ENCODE measurements around the gene PLXNB1. TPM values are rescaled to one million over a fixed set of nuclear protein-coding genes. Genes with fewer than 3 reads are reported as not detected.

PLXNB1 gene
- total RNA-seq, 3 donors from 2014 or later: 98.1 to 136 (median 127) TPM

DNA sequence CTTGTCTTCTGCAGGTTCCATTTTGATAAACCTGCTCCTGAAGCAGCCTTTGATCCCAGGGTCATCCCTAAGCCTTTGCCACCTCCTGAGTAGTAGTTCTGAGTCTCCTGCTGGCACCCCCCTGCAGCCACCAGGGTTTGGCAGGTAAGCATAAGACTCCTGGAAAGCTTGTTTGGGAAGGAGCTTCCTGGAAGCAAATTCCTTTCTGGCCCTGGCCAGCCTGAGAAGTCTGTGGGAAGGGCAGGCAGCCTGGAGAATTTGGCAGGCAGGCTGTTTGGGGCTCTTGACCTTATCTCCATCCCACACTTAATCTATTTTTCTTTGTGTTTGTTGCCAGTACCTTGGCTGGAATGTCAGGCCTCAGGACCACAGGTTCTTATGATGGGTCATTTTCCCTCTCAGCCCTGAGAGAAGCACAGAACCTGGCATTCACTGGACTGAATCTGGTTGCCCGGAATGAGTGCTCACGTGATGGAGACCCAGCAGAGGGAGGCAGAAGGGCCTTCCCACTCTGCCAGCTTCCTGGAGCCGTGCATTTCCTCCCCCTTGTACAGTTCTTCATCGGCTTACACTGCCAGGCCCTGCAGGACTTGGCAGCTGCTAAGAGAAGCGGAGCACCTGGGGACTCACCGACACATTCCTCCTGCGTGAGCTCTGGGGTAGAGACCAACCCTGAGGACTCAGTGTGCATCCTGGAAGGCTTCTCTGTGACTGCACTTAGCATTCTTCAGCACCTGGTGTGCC is 30.1 kb upstream of the PLXNB1 start:
- Histone ChIP-seq H3K4me1 (ENCODE audit: low read depth) (peaks cover 2% of the 10 kb centered on the region), H3K4me3 (no peak overlapping the region), H3K9me3 (no peaks in the 10 kb centered on the region), H3K36me3 (ENCODE audit: low read depth) (peaks cover 5% of the 10 kb centered on the region)
- TF ChIP-seq, protein P1, sequence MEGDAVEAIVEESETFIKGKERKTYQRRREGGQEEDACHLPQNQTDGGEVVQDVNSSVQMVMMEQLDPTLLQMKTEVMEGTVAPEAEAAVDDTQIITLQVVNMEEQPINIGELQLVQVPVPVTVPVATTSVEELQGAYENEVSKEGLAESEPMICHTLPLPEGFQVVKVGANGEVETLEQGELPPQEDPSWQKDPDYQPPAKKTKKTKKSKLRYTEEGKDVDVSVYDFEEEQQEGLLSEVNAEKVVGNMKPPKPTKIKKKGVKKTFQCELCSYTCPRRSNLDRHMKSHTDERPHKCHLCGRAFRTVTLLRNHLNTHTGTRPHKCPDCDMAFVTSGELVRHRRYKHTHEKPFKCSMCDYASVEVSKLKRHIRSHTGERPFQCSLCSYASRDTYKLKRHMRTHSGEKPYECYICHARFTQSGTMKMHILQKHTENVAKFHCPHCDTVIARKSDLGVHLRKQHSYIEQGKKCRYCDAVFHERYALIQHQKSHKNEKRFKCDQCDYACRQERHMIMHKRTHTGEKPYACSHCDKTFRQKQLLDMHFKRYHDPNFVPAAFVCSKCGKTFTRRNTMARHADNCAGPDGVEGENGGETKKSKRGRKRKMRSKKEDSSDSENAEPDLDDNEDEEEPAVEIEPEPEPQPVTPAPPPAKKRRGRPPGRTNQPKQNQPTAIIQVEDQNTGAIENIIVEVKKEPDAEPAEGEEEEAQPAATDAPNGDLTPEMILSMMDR (IDR thresholded peaks at IDR 0.05): no peak
- DNase-seq (no peak), ATAC-seq (no peak)
- intact Hi-C loops (cut with DNase I, micrococcal nuclease): loop anchor here in 1 of 2 donors (5.0 kb wide), 1 partner anchor 87 kb away; no protein-coding TSS in a partner anchor

DNA sequence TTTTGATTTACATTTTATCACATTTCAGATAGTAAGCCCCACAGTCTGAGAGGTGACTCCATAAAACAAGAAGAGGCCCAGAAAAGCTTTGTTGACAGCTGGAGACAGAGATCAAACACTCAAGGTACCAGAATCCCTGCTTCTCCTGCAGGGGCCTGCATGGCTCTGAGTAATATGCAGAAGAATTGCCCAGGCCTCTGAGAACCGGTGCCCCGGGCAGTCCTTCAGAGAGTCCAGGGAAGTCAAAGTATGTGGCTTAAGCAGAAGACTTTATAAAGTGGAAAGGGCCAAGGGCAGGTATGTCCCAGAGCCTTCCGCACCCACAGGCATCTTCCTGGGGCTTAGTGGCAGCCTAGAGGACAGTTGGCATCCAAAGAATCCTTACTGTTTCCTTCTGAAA is 29.4 kb upstream of the PLXNB1 start:
- Histone ChIP-seq H3K9me3 (no peaks in the 10 kb centered on the region), H3K4me3 (no peak overlapping the region), H3K36me3 (ENCODE audit: low read depth) (peaks cover 5% of the 10 kb centered on the region), H3K4me1 (ENCODE audit: low read depth) (no peaks in the 10 kb centered on the region)
- no peak for DNase-seq
- TF ChIP-seq, protein P1 (IDR thresholded peaks at IDR 0.05): no peak
- intact Hi-C loops (cut with DNase I, micrococcal nuclease): no loop called here
- no peak for ATAC-seq

DNA sequence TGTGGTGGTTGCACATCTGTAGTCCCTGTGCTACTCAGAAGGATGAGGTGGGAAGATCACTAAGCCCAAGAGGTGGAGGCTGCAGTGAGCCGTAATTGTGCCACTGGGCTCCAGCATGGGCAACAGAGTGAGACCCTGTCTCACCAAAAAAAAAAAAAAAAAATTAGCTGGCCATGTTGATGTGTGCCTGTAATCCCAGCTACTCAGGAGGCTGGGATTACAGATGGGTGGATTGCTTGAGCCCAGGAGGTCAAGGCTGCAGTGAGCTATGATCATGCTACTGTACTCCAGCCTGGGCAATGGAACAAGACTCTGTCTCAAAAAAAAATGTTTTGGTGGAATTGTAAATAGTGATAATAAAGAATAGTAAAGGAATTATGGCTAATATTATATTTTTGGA is 26.6 kb upstream of the PLXNB1 start:
- Histone ChIP-seq H3K9me3 (no peaks in the 10 kb centered on the region), H3K4me3 (no peak overlapping the region), H3K4me1 (ENCODE audit: low read depth) (no peaks in the 10 kb centered on the region), H3K36me3 (ENCODE audit: low read depth) (peaks cover 5% of the 10 kb centered on the region)
- DNase-seq: no peak
- TF ChIP-seq, protein P1 (IDR thresholded peaks at IDR 0.05): no peak
- ATAC-seq: no peak
- intact Hi-C loops (cut with DNase I, micrococcal nuclease): no loop called here

DNA sequence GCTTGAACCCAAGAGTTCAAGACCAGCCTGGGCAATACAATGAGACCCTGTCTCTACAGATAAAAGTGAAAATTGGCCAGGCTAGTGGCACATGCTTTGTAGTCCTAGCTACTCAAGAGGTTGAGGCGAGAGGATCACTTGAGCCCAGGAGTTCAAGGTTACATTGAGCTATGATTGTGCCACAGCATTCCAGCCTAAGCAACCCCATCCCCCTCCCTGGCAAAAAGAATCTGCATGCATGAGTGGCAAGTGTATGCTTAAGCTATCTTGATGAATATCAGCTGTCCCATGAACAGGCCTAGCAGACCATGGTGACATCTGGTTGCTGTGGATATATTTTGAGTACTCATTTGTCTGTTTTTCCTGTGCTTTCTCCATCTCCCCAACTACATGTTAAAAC is 21.4 kb upstream of the PLXNB1 start:
- H3K4me3 ChIP-seq: no peak overlapping the region
- TF ChIP-seq, protein P1 (IDR thresholded peaks at IDR 0.05): no peak
- ATAC-seq: no peak
- H3K4me1 ChIP-seq (ENCODE audit: low read depth): peaks cover 10% of the 10 kb centered on the region
- intact Hi-C loops (cut with DNase I, micrococcal nuclease): no loop called here
- H3K36me3 ChIP-seq (ENCODE audit: low read depth): no peaks in the 10 kb centered on the region
- no peaks in the 10 kb centered on the region for H3K9me3 ChIP-seq
- DNase-seq: no peak

DNA sequence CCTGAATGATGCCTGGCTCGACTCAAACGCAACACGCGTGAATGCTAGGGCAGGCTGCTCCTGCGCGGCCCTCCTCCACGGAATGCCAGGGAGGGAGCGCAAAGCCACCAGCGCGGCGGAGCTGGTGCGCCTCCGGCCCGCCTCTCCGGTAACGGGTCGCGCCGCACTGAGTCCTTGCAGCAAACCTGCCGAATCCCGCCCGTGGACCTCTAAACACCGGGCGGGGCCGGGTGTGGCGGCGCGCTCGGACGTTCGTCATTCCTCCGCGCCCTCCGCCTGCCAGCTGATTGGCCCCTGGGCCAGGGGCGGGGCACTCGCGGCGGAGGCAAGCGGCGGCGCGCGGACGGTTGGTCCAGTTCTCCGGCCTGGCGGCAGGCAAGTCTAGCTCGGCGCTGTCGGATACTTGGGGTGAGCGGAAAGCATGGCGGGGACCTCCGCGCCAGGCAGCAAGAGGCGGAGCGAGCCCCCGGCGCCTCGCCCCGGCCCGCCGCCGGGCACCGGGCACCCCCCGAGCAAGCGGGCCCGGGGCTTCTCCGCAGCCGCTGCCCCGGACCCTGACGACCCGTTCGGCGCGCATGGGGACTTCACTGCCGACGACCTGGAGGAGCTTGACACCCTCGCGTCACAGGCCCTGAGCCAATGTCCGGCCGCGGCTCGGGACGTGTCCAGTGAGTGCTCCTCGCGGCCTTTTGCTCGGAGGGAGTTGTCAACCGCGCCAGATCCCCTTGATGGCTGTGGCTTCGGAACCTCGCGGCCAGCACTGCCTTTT is 16.7 kb upstream of the PLXNB1 start, which contains the start of gene ATRIP:
Gene ATRIP (plus strand): TSS at position 313 of the 769 bp plus-strand sequence. CDS start 109 bp downstream, at position 422.
- Histone ChIP-seq H3K36me3 (ENCODE audit: low read depth) (no peaks in the 10 kb centered on the region), H3K4me3 (peak within 1 kb of the TSS; percentile 70), H3K4me1 (ENCODE audit: low read depth) (peaks cover 16% of the 10 kb centered on the region), H3K9me3 (no peaks in the 10 kb centered on the region)
- DNase-seq (peak; percentile 92 to 94 (median 94)), ATAC-seq (peak; percentile 100)
- TF ChIP-seq, protein P1 (IDR thresholded peaks at IDR 0.05): no peak
- intact Hi-C loops (cut with DNase I, micrococcal nuclease): no loop called here

Data from mucosa of descending colon (tissue), 3 donors.